HL-60 (cell line): ENCODE results near the gene HNRNPL.

Experiments used
- DNase-seq, 2 experiments: peaks; one replicate each; pipeline ENCODE4 v3.0.0-alpha.2; 2010 to 2020; ENCODE audit warnings: low read depth in 1 of 2, low spot score in 1 of 2
- H3K27ac ChIP-seq: fragments of 250-450 bp; sonication (Bioruptor Pico); replicated peaks from 2 replicates; pipeline ENCODE4 v1.5.1; 2020; ENCODE audit warnings: mild to moderate bottlenecking, moderate library complexity
- H3K27me3 ChIP-seq: fragments of 250-450 bp; sonication (Bioruptor Pico); 2 replicates; pipeline ENCODE4 v1.5.1; 2021; ENCODE audit warnings: mild to moderate bottlenecking, moderate library complexity; ENCODE audit not compliant: insufficient read depth, poor library complexity, severe bottlenecking
- H3K4me3 ChIP-seq: replicated peaks from 2 replicates; pipeline ENCODE4 v1.5.1; 2011; ENCODE audit warnings: mild to moderate bottlenecking, control low read depth, low read length; ENCODE audit not compliant: insufficient read depth
- CTCF ChIP-seq: IDR thresholded peaks from one replicate; pipeline ENCODE4 v1.5.1; 2011; ENCODE audit warnings: low read length, control low read depth, inconsistent platforms; ENCODE audit not compliant: insufficient read depth
- GABPA ChIP-seq: IDR thresholded peaks from 2 replicates; pipeline ENCODE4 v1.6.1; 2012; ENCODE audit warnings: low read depth
- POLR2AphosphoS5 ChIP-seq: IDR thresholded peaks from 2 replicates; pipeline ENCODE4 v1.6.1; 2012; ENCODE audit warnings: low read depth
- REST ChIP-seq: IDR thresholded peaks from 2 replicates; pipeline ENCODE4 v1.6.1; 2012; ENCODE audit warnings: low read depth; ENCODE audit not compliant: insufficient replicate concordance
- SPI1 ChIP-seq: IDR thresholded peaks from 2 replicates; pipeline ENCODE4 v1.6.1; 2012; ENCODE audit warnings: low read depth, mild to moderate bottlenecking, borderline replicate concordance

Gene HNRNPL

GRCh38 chr19:38853214-38853613 is 3.4 kb upstream of the HNRNPL start:
- no peak for DNase-seq
- Histone ChIP-seq H3K27ac (peak overlapping the region; percentile 98), H3K27me3 (no peaks in the 10 kb centered on the region), H3K4me3 (no peak overlapping the region)
- no peak for TF ChIP-seq POLR2AphosphoS5

- no peak for TF ChIP-seq GABPA
- TF ChIP-seq POLR2AphosphoS5, result peak; percentile 59; the same call in 1 of the 2 replicates
- peak overlapping the region; percentile 98 for H3K27ac ChIP-seq
- peak overlapping the region; percentile 61 for H3K4me3 ChIP-seq
- H3K27me3 ChIP-seq, result no peaks in the 10 kb centered on the region
- peak in 1 of 2 experiments; percentile 56 for DNase-seq
Observed at GRCh38 chr19:38852231-38853044, 2.7 kb upstream of the HNRNPL start.

GRCh38 chr19:38851622-38852230 is 1.9 kb upstream of the HNRNPL start:
- peak overlapping the region; percentile 61 for H3K4me3 ChIP-seq
- peak; percentile 86 to 91 for DNase-seq
- no peaks in the 10 kb centered on the region for H3K27me3 ChIP-seq
- peak overlapping the region; percentile 98 for H3K27ac ChIP-seq
- TF ChIP-seq SPI1 (no peak), POLR2AphosphoS5 (peak; percentile 80), REST (peak; percentile 64), GABPA (no peak), CTCF (no peak)

- Histone ChIP-seq H3K27ac (peak overlapping the region; percentile 90), H3K27me3 (no peaks in the 10 kb centered on the region), H3K4me3 (peak overlapping the region; percentile 61)
- TF ChIP-seq SPI1 (no peak), GABPA (no peak), POLR2AphosphoS5 (no peak), CTCF (no peak), REST (no peak)
- no peak for DNase-seq
Observed at GRCh38 chr19:38850976-38851621, 1.3 kb upstream of the HNRNPL start.
